ENCODE results near the gene CTBP2.

The CTBP2 gene

DNA sequence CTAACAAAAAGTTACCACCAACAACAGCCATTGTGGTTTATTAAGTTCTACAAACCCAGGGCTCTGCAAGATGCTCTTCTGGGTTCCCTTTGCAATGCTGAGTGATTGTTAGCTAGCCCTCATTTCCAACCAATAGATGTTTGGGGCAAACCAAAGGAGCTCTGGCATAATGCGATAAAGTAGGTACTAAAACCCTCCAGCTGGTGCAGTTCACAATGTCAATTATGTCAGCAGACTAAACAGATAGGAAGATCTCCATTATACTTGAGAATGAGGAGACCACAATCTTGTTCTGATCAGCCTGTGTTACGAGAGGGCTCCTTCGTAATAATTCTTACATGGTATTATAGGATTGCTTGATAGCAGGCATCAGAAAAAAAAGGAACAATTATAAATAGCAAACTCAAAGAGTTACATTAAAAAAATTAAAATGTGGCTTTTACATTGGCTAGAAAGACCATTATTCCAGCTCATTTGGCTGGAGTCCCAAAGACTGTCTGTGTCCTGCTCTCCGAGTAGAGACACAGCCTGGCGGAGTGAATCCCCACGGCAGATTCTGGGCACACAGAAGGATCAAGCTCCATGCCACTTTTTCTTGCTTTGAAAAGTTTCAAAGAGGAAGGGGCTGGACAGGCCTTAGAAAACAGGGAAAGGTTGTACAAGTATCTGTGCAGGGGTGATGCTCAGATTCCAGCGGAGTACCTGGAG is 124.6 kb downstream of the CTBP2 start:
- DNase-seq = no peak

GRCh38 chr10:125035136-125035535 is 125.2 kb downstream of the CTBP2 start:
- no peak for DNase-seq

DNA sequence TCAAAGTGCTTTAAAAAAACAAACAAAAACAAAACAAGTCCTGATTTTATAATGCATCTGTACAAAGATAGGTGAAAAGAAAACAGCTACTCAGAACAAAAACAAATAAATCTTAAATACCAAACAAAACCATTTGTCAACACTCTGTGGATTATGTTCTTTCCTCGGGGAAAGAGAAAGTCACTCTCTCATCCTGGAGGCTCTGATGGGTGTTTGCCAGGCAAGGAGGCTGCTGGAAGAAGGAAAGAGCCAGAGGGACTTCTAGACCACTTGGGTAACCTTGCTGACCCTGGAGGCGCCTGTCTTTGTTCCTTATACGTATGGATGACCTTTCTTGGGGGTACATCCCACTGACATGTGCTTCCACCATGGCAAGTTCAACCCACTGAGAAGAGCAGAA is 125.7 kb downstream of the CTBP2 start:
- DNase-seq = no peak

DNA sequence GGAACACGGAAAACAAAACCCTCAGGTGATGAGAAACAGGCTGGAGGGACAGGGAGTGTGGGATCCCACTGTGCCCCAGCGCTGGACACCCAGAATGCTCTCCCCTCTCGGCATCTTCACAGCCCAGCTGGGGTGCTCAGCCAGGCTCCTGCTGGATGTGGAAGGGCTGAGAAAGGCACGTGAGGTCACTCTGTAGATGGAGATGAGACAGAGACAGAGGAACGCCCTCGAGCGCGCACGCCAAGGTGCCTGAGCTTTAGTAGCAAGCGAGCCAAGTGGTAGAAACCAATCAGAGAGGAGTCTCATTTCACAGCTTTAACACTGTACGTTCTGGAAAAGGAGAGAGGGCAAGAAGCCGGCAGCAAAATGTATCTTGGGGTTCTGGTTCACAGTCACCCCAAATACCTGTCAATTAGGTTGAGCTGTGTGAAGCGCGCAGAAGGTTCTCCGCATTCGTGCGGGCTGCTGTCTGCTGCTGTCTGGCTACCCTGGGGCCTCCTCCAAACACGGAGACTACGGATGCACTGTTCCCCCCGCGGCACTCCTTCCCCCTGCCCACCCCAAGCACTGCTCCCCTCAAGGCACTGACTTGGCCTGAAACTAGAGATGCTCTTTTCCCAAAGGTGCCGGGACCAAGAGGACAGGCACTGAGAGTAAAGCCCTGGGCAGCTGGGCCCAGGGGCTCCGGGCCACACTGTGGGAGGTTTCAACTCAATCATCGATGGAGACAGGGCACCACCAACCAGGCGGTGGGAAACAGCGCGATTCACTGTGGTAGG is 127.0 kb downstream of the CTBP2 start:
- DNase-seq = no peak

GRCh38 chr10:125032474-125033020 is 127.8 kb downstream of the CTBP2 start:
- no peak for DNase-seq

DNA sequence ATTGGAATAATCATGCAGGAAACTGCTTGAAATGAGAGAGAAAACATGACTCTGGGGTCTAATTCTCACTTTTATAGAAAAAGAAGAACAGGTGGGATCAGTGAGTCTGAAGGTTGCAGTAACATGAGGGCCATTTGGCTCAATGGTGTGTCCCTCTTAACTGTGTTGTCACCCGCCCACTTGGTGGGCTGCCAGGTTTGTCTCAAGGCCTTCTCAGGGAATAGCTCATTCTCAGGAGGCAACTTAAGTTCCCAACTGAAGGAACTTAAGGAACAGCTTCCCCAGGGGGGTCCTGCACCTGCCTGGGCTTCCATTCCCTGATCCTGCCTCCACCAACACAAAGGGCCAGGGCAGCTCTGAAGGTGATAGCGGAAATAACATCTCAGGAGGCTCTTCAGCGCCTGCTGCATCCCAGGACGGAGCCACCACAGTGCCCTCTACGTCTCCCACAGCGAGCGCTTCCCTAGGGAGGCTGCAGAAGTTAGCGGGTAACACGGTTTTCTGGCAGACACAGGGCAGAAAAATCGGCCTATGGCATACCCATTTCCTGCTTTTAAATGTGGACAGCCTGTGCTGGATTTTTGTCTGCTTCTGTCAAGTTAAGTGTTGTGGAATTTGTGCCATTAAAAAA is 129.7 kb downstream of the CTBP2 start:
- DNase-seq = no peak

DNA sequence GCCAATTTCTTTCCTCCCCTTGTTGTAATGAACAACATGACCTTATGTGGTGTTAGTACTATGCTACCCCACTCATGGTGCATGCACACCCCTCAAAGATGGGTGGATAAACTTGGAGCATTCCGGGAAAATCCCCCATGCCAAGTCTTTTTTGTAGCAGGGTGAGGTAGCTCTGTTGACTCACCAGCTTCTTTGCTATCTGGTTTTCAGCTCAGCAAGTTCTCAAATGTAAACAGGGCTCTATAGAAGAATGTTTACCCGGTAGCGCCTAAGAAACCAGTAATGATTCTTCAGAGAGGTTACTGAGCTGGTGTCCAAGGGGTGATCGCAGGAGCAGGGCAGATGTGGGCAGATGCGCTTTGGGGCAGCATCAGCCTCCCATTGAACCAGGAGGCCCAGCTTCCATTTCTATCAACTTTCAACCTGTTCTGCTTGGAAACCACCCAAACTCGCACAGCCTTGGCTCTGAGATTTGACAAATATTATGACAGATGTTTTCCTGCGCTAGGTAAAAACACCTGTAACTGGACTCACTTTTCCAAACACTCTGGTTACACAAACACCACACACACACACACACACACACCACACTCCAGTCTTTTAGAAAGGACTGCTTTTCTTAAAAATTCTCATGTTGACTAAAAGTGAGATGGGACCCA is 130.7 kb downstream of the CTBP2 start:
- no peak for DNase-seq

- DNase-seq = no peak
Observed at GRCh38 chr10:125027871-125028869, 132.2 kb downstream of the CTBP2 start.

GRCh38 chr10:125026974-125027735 is 133.2 kb downstream of the CTBP2 start:
- no peak for DNase-seq

DNA sequence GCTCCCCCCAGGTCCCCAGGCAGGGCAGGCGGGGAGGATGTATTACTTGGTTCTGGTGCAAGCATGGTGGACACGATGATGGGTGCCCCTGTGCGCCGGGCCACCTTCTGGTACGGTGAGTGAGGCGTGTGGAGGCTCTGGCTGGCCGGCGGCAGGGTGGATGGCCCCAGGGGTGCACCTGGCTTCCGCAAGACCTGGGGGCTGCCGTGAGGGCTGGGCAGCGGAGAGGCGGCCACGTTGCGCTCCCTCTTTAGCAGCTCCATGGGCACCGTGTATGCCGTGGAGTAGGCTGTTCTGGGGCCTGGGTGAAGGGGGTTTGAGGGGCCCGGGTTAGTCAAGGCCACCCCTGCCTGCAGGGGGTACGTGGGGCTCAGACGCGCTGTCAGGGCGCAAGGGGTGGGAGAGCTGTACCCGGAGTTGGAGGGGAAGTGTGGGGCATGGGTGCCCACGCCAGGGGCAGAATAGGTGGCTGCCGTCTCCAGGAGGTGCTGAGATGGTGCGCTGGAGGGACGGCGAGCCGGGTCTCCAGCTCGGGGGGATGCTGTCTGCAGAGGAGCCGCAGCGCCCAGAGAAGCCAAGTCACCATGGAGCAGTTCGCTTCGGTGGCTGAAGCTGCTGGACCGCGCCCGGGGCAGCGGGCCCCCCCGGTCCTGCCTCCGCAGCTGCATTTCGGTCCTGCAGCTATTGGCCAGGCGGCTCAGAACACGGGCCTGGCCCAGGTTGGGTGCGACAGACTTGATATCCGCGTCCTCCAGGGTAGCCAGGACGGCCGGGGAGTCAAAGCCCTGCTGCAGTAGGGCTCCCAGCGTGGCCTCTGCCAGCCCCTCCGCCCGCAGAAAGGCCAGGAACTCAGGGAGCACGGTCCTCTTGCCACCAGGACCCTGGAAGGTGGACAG is 134.1 kb downstream of the CTBP2 start:
- no peak for DNase-seq

DNA sequence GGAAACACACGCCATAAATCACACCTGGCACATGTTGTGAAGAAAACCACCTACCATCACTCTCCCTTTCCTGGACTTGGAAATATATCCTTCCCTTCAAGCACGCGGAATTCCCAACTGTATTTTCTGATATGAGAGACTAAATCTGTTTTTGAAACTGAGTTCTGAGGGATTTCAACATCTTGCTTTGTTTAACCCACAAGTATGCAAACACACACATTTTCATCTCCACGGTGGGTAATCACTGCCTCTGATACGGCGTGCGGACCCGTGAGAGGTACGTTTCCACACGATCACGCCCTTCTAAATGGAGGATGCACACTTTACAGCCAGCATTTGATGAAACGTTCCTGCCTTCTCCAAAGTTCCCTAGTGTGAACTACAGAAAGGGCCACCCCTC is 135.0 kb downstream of the CTBP2 start:
- DNase-seq = no peak

DNA sequence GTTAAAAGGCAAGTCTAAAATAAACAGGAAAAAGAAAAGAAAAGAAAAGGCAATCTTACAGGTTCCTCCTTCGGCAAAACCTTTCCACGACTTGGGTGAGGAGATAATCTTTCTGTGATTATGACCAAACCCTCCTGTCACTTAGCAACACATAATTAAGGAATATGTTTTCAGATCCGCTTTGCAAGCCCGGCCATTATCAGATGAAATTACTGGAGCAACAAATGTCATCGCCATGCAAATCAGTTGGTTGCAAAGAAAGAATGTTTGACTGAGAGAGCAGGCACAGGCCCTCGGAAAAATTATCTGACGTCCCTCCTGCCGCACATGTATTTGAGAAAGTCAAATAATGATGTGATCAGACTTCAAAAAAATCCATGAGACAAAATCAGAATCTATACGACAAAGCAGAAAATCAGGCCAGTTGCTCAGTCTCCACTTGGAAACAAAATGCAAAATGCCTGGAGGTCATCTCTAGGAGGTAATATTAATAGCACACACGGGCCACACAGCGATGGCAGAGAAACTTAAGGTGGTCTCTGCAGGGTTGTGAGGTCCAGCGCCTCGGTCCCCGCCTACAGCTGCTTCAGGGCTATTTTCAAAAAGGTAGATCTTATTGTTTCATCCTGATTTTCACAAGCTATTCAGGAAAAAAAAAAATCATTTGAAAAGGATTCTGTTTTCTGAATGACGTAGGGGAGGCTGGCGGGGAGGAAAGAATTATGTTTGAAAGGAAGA is 135.7 kb downstream of the CTBP2 start:
- DNase-seq = no peak

- DNase-seq = no peak
Observed at GRCh38 chr10:125023862-125024496, 136.4 kb downstream of the CTBP2 start.

DNA sequence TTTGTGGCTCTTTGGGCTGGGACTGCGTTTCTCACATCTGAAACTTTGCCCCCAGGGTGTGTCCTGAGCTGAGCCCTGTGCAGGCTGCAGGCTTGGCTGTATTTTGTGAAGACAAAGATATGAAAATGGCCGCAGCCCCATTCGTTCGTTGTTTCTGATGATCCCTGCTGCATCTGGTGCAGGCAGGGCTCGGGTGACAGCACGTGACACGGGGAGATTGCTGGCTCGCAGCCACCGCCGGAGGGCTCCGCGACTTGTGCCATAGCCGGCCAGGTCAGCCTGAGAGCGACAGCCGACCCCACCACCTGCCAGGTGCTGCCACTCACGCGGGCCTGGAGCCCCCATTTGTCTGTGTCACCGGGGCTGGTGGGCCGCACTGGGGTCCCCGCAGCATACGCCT is 137.1 kb downstream of the CTBP2 start:
- DNase-seq = no peak

DNA sequence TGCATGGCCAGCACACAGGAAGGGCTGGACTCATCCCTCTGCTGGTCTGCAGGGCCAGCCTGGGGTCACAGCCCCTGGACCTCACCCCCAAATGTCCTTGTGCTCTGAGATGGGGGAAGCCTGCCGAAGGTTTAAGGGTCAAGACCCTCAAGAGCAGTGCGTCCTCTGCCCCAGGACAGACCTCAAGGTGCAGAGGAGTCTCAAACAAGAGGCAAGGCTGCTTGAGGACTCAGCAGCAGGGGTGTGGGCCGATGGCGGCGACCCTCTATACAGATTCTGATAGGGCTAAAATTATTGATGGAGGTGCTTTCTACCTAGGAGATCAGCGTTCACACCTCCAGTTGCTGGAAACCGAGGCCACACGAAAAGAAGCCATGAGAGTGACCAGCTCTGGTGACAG is 137.7 kb downstream of the CTBP2 start:
- DNase-seq = no peak

GRCh38 chr10:125021686-125022344 is 138.5 kb downstream of the CTBP2 start:
- DNase-seq = no peak

- no peak for DNase-seq
Observed at GRCh38 chr10:125020871-125021270, 139.5 kb downstream of the CTBP2 start.

DNA sequence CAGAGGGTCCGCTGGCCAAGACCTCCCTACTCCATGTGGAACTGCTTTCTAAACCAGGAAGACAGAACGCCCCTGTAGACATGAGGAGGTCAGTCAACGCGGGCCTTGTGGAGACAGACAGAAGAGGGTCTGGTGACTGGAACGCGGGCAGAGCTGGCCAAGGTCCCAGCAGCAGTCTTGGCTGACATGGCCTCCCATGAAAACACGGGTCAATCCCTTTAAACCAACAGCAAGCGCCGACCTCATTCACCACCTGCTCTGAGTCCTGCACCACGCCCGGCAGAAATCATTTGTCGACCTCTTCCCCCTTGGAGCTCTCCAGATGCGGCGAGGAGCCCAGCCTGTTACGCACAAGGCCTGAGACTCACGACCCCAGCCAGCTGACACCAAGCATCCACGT is 140.0 kb downstream of the CTBP2 start:
- DNase-seq = no peak
